HG03108 (cell line): Measurements from ENCODE around the gene ELAPOR1.
A peak's percentile ranks its signal among the peaks of the same experiment; 100 is the strongest.
"Not testable (repeated sequence)": the region's sequence is repeated elsewhere in the genome, so short reads cannot be mapped to it uniquely, and the experiment has no call there.

Experiments
- ATAC-seq: cut with Tn5 transposase; IDR thresholded peaks from one replicate; pipeline ENCODE4 v1.9.1; 2021; ENCODE audit warnings: moderate library complexity; ENCODE audit not compliant: unreplicated experiment

Gene ELAPOR1

GRCh38 chr1:109133815-109134214, 19.9 kb downstream of the ELAPOR1 start:
- peak; percentile 71 for ATAC-seq

- ATAC-seq, result no peak
Observed at GRCh38 chr1:109134423-109134822, 20.5 kb downstream of the ELAPOR1 start.

- no peak for ATAC-seq
Observed at GRCh38 chr1:109135940-109136339, 22.0 kb downstream of the ELAPOR1 start.

- ATAC-seq, result no peak
Observed at GRCh38 chr1:109136766-109137165, 22.9 kb downstream of the ELAPOR1 start.

- no peak for ATAC-seq
Observed at GRCh38 chr1:109137958-109138357, 24.0 kb downstream of the ELAPOR1 start.

- no peak for ATAC-seq
Observed at GRCh38 chr1:109138358-109138757, 24.4 kb downstream of the ELAPOR1 start.

GRCh38 chr1:109140392-109140791, 26.5 kb downstream of the ELAPOR1 start:
- ATAC-seq, result no peak

GRCh38 chr1:109142260-109142659, 28.3 kb downstream of the ELAPOR1 start:
- ATAC-seq, result no peak

GRCh38 chr1:109142725-109143124, 28.8 kb downstream of the ELAPOR1 start:
- ATAC-seq, result not testable (repeated sequence)

- no peak for ATAC-seq
Observed at GRCh38 chr1:109148987-109149561, 35.2 kb downstream of the ELAPOR1 start.

- ATAC-seq, result no peak
Observed at GRCh38 chr1:109149874-109150601, 36.1 kb downstream of the ELAPOR1 start.

GRCh38 chr1:109151146-109151990, 37.5 kb downstream of the ELAPOR1 start:
- no peak for ATAC-seq

- no peak for ATAC-seq
Observed at GRCh38 chr1:109152196-109152595, 38.3 kb downstream of the ELAPOR1 start.

- no peak for ATAC-seq
Observed at GRCh38 chr1:109156916-109157385, 43.0 kb downstream of the ELAPOR1 start.

- ATAC-seq, result no peak
Observed at GRCh38 chr1:109158433-109158832, 44.5 kb downstream of the ELAPOR1 start.

- no peak for ATAC-seq
Observed at GRCh38 chr1:109159326-109159725, 45.4 kb downstream of the ELAPOR1 start.

- ATAC-seq, result no peak
Observed at GRCh38 chr1:109160071-109160840, 46.3 kb downstream of the ELAPOR1 start.

- ATAC-seq, result peak; percentile 67
Observed at GRCh38 chr1:109161858-109162606, 48.1 kb downstream of the ELAPOR1 start.

GRCh38 chr1:109162626-109163025, 48.7 kb downstream of the ELAPOR1 start:
- ATAC-seq, result no peak

- ATAC-seq, result no peak
Observed at GRCh38 chr1:109163551-109163950, 49.6 kb downstream of the ELAPOR1 start.
